Tibial artery (tissue), 4 donors: ENCODE results near the gene PCGF2.

ENCODE experiments used
- DNase-seq, 2 donors: peaks; one replicate each; pipeline ENCODE4 v3.0.0-alpha.2; 2019
- H3K27ac ChIP-seq, 2 donors: fragments of 200-600 bp; sonication (generic) in 1 of 2; 1 replicate in 1 of 2; 2 replicates in 1 of 2; pipeline ENCODE4 v1.5.1; 2018 to 2019; ENCODE audit warnings: mild to moderate bottlenecking in 1 of 2
- H3K27me3 ChIP-seq, 2 donors: fragments of 200-600 bp; sonication (generic) in 1 of 2; one replicate each; pipeline versions ENCODE4 v1.5.1 to v1.6.0; 2016 to 2019
- H3K36me3 ChIP-seq, 3 donors: fragments of 200-600 bp; sonication (generic) in 2 of 3; one replicate each; pipeline ENCODE4 v1.5.1; 2016 to 2019; ENCODE audit warnings: mild to moderate bottlenecking in 2 of 3
- H3K4me1 ChIP-seq, 4 donors: fragments of 200-600 bp; sonication (generic) in 2 of 4; 1 replicate in 3 of 4; 2 replicates in 1 of 4; pipeline ENCODE4 v1.5.1; 2016 to 2019
- H3K4me3 ChIP-seq, 2 donors: fragments of 200-600 bp; sonication (generic) in 1 of 2; 1 replicate in 1 of 2; 2 replicates in 1 of 2; pipeline ENCODE4 v1.5.1; 2018 to 2019; ENCODE audit warnings: mild to moderate bottlenecking in 2 of 2
- H3K9me3 ChIP-seq, 3 donors: fragments of 200-600 bp; sonication (generic) in 1 of 3; one replicate each; pipeline ENCODE4 v1.5.1; 2016 to 2019
- CTCF ChIP-seq, 2 experiments: fragments of 200-600 bp in 1 of 2; fragments of 450-650 bp in 1 of 2; IDR thresholded peaks; one replicate each; pipeline ENCODE4 v1.5.1; 2017 to 2019; ENCODE audit warnings: antibody characterized with exemption in 2 of 2, mild to moderate bottlenecking in 1 of 2, moderate library complexity in 1 of 2
- intact Hi-C: fragments of 100-400 bp; cut with DNase I; formaldehyde crosslinking; loops from one replicate; pipeline ENCODE4 v1.15.0; 2023; ENCODE audit warnings: low total_unique reads

PCGF2 gene

GRCh38 chr17:38719289-38719942 is 28.7 kb downstream of the PCGF2 start:
- H3K4me3 ChIP-seq: no peak overlapping the region
- no peak overlapping the region for H3K27ac ChIP-seq
- H3K27me3 ChIP-seq: no peaks in the 10 kb centered on the region
- no peak for DNase-seq
- no peaks in the 10 kb centered on the region for H3K9me3 ChIP-seq
- intact Hi-C loops: no loop called here
- H3K36me3 ChIP-seq: peaks cover 55 to 100% (median 84%) of the 10 kb centered on the region in 3 donors
- H3K4me1 ChIP-seq: peaks cover 0 to 2% (median under 1%) of the 10 kb centered on the region in 4 donors
- no peak for TF ChIP-seq CTCF (IDR thresholded peaks at IDR 0.05)

- peaks cover 67 to 100% (median 90%) of the 10 kb centered on the region in 3 donors for H3K36me3 ChIP-seq
- no peaks in the 10 kb centered on the region for H3K9me3 ChIP-seq
- no peak overlapping the region for H3K27ac ChIP-seq
- intact Hi-C loops: no loop called here
- H3K27me3 ChIP-seq: no peaks in the 10 kb centered on the region
- DNase-seq: no peak
- H3K4me3 ChIP-seq: no peak overlapping the region
- no peak for TF ChIP-seq CTCF (IDR thresholded peaks at IDR 0.05)
- no peaks in the 10 kb centered on the region for H3K4me1 ChIP-seq
Observed at GRCh38 chr17:38717139-38717745, 30.9 kb downstream of the PCGF2 start.

- Histone ChIP-seq H3K36me3 (peaks cover 72 to 100% (median 91%) of the 10 kb centered on the region in 3 donors), H3K27me3 (no peaks in the 10 kb centered on the region), H3K4me3 (no peak overlapping the region), H3K9me3 (no peaks in the 10 kb centered on the region), H3K27ac (no peak overlapping the region), H3K4me1 (no peaks in the 10 kb centered on the region)
- intact Hi-C loops: no loop called here
- no peak for TF ChIP-seq CTCF (IDR thresholded peaks at IDR 0.05)
- no peak for DNase-seq
Observed at GRCh38 chr17:38716368-38717005, 31.6 kb downstream of the PCGF2 start.

GRCh38 chr17:38715216-38715943 is 32.8 kb downstream of the PCGF2 start:
- Histone ChIP-seq H3K4me3 (no peak overlapping the region), H3K9me3 (no peaks in the 10 kb centered on the region), H3K27me3 (no peaks in the 10 kb centered on the region), H3K36me3 (peaks cover 67 to 100% (median 89%) of the 10 kb centered on the region in 3 donors), H3K27ac (no peak overlapping the region), H3K4me1 (no peaks in the 10 kb centered on the region)
- no peak for DNase-seq
- TF ChIP-seq CTCF (IDR thresholded peaks at IDR 0.05): no peak
- intact Hi-C loops: no loop called here

- H3K36me3 ChIP-seq: peaks cover 66 to 100% (median 94%) of the 10 kb centered on the region in 3 donors
- intact Hi-C loops: no loop called here
- no peak for TF ChIP-seq CTCF (IDR thresholded peaks at IDR 0.05)
- no peaks in the 10 kb centered on the region for H3K27me3 ChIP-seq
- DNase-seq: no peak
- no peaks in the 10 kb centered on the region for H3K4me1 ChIP-seq
- H3K4me3 ChIP-seq: no peak overlapping the region
- H3K27ac ChIP-seq: no peak overlapping the region
- no peaks in the 10 kb centered on the region for H3K9me3 ChIP-seq
Observed at GRCh38 chr17:38713456-38714075, 34.6 kb downstream of the PCGF2 start.
